Germinal center (tissue), 1 donor: Measurements from ENCODE around the gene OTOGL.
"Not testable (repeated sequence)": the region's sequence is repeated elsewhere in the genome, so short reads cannot be mapped to it uniquely, and the experiment has no call there.

ENCODE experiments used
- DNase-seq: peaks from one replicate; pipeline ENCODE4 v3.0.0; 2012; ENCODE audit warnings: mixed read lengths, low spot score

Gene OTOGL

GRCh38 chr12:80099259-80099658, at the start of gene OTOGL:
TSS of gene OTOGL (plus strand) at chr12:80099537. CDS start at chr12:80209432, 109,895 bp downstream.
- DNase-seq = no peak

- DNase-seq = no peak
These were observed 49.1 kb upstream of the OTOGL start for GRCh38 chr12:80050236-80050635.

GRCh38 chr12:80053051-80053790, 46.1 kb upstream of the OTOGL start:
- DNase-seq = no peak

- DNase-seq = no peak
These were observed 43.1 kb upstream of the OTOGL start for GRCh38 chr12:80056232-80056631.

GRCh38 chr12:80056845-80057244, 42.5 kb upstream of the OTOGL start:
- no peak for DNase-seq

- DNase-seq = no peak
These were observed 40.8 kb upstream of the OTOGL start for GRCh38 chr12:80058586-80058985.

GRCh38 chr12:80059102-80059501, 40.2 kb upstream of the OTOGL start:
- DNase-seq = no peak

GRCh38 chr12:80059875-80060274, 39.5 kb upstream of the OTOGL start:
- no peak for DNase-seq

GRCh38 chr12:80064269-80064668, 35.1 kb upstream of the OTOGL start:
- DNase-seq = no peak

GRCh38 chr12:80064951-80065350, 34.4 kb upstream of the OTOGL start:
- no peak for DNase-seq

GRCh38 chr12:80068173-80068572, 31.2 kb upstream of the OTOGL start:
- no peak for DNase-seq

- DNase-seq = not testable (repeated sequence)
These were observed 15.3 kb upstream of the OTOGL start for GRCh38 chr12:80083892-80084614.

- DNase-seq = no peak
These were observed 13.3 kb upstream of the OTOGL start for GRCh38 chr12:80086025-80086424.

GRCh38 chr12:80087486-80088213, 11.7 kb upstream of the OTOGL start:
- no peak for DNase-seq

- no peak for DNase-seq
These were observed 1.3 kb downstream of the OTOGL start for GRCh38 chr12:80100591-80100990.

GRCh38 chr12:80101126-80101525, 1.8 kb downstream of the OTOGL start:
- no peak for DNase-seq

- no peak for DNase-seq
These were observed 7.9 kb downstream of the OTOGL start for GRCh38 chr12:80107221-80107620.

GRCh38 chr12:80116735-80117134, 17.4 kb downstream of the OTOGL start:
- DNase-seq = no peak

- no peak for DNase-seq
These were observed 19.4 kb downstream of the OTOGL start for GRCh38 chr12:80118565-80119324.

GRCh38 chr12:80120994-80121393, 21.7 kb downstream of the OTOGL start:
- no peak for DNase-seq

- no peak for DNase-seq
These were observed 22.3 kb downstream of the OTOGL start for GRCh38 chr12:80121661-80122060.

- no peak for DNase-seq
These were observed 30.7 kb downstream of the OTOGL start for GRCh38 chr12:80129895-80130530.
